HG02943 (cell line): ENCODE measurements around the gene ANKRD9.

Experiments
- ATAC-seq: cut with Tn5 transposase; IDR thresholded peaks from one replicate; pipeline ENCODE4 v1.9.1; 2021; ENCODE audit warnings: mild to moderate bottlenecking, low read depth, moderate library complexity; ENCODE audit not compliant: unreplicated experiment

The ANKRD9 gene

GRCh38 chr14:102500713-102501112 is 8.9 kb downstream of the ANKRD9 start:
- ATAC-seq: no peak

GRCh38 chr14:102500158-102500662 is 9.4 kb downstream of the ANKRD9 start:
- no peak for ATAC-seq

GRCh38 chr14:102499401-102500157 is 10.0 kb downstream of the ANKRD9 start:
- no peak for ATAC-seq

DNA sequence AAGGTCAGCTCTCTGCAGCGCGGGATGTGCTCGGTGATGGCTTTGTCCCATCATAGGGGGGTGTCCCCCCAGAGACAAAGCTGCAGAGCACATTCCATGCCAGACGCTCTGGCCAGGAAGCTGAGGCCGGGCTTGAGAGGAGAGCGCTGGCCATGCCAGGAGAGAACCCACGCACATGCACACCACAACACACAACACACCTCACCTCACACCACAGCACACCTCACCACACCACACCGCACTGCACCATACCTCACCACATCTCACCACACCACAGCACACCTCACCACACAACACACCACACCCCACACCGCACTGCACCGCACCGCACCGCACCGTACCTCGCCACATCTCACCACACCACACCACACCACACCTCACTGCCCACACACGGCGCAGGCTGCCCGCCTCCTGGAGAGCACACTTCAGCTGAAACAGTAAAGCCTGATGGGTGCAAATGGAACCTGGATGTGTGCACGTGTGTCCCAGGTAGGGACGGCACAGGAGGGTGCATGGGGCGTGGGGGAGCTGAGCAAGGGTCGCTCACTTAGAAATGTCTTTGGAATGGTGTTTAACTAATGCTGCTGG is 10.8 kb downstream of the ANKRD9 start:
- no peak for ATAC-seq

GRCh38 chr14:102497998-102498677 is 11.4 kb downstream of the ANKRD9 start:
- ATAC-seq: no peak

DNA sequence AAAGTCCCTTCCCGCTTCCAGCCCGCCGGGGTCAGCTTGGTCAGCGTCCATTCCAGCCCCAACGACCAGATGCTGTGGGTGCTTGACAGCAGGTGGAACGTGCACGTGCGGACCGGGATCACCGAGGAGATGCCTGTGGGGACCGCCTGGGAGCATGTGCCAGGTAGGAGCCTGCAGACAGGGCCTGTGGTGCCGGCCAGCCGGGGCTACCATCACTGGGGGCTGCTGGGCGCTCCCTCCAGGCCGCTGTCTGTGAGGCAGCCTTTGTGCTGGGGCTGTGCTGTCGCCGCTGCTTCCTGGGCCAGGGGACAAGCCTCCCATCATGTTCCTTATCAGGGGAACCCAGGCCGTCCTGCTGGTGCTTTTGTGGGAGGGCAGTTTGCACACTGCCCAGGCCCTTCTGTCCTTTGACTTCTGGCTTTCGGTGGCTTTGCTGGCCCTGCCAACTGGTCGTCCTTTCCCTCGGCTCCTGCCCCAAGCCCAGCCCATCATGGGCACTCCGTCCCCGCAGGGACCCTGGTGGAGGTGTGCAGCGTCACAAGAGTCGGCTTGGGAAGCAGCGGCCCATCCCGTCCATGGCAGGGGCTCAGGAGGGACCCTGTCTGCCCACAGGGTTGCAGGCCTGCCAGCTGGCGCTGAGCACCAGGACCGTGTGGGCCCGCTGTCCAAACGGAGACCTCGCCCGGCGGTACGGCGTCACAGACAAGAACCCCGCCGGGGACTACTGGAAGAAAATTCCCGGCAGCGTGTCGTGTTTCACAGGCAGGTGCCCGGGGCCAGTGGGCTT is 12.4 kb downstream of the ANKRD9 start:
- ATAC-seq: no peak

GRCh38 chr14:102496331-102496691 is 13.3 kb downstream of the ANKRD9 start:
- no peak for ATAC-seq

DNA sequence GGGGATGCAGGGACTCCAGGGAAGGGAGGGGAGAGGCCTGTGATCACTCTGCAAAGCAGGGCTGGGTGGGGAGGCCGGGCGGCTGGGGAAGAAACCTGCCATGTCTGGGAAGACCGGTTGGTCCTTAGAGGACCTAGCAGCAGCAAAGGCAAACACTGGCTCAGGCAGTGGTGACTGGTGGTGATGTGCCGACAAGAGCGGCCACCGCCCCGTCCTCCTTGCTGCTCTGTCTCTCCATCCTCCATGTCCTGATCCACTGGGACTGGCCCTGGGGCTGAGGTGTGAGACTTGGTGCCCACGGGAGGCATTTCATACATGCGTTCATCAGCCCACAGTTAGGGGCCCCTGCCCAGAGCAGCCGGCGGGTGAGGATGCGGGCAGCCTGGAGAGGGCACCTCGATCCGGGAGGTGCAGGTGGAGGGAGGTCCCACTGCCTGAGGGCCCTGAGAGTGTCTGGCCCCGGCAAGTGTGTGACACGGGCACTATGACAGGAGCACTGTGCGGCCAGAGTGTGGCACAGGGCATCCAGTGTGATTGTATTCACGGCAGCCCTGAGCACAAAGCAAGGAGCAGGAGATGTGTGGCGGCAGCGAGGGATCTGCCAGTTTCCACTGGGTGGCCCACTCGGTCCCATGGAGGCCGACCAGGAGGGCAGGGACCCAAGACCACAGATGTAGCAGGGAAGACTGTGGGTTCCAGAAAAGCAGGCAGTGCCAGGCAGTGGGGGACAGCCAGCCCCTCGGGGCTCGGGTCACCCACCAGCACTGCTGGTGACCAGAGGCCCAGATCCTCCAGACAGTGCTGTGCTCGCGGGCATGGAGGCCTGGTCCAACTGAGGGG is 13.9 kb downstream of the ANKRD9 start:
- no peak for ATAC-seq

DNA sequence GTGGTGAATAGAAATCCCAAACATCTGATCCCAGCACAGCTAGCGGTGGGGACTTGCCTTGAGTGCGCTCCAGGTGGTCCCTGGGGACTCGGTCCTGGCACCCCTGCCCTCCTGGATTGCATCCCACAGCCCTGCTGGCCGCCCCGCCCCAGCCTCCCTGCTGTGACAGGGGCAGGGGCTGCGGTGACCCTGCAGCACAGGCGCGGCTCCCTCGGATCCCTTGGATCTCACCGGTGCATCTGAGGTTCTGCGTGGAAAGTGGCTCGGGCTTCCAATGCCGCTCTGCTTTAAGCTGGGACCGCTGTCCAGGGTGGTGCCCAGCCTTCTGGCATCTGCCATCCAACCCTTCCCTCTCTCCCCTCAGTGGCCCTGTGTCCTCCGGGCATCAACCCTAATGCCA is 16.0 kb downstream of the ANKRD9 start:
- ATAC-seq: no peak

DNA sequence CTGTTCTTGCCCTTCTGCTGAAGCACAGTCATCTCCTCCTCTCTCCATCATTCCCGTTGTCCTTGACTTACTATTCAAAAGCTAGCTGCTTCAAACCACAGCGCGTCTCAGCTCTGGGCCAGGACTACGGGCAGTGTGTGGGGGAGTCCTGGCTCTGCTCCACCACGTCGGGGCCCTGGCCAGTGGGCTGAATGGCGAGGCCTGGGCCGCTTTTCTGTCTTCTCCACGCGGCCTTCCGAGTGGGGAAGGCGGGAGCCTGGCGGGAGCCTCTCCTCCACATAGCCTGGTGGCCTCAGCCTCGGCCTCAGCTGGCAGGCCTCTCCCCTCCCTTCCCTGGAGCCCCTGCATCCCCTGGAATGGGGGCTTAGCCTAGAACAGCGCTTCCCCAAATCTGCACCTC is 16.5 kb downstream of the ANKRD9 start:
- no peak for ATAC-seq

DNA sequence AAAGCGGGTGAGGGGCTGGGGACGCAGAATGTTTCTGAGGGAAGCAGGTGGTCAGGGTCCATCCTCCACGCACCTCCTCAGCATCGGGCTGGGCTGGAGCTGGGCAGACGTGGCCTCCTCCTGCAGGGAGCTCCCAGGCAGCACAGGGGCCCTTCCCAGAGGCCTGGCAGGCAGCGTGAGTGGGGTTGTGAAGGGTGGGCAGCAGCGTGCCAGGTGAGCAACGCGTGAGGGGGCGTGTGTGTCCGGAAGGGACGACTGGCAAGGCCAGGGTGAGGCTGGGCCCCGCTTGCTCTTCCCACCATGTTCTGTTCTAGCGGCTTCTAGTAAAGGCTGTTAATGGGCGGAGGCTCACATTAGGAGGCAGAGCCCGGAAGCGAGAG is 17.1 kb downstream of the ANKRD9 start:
- no peak for ATAC-seq

DNA sequence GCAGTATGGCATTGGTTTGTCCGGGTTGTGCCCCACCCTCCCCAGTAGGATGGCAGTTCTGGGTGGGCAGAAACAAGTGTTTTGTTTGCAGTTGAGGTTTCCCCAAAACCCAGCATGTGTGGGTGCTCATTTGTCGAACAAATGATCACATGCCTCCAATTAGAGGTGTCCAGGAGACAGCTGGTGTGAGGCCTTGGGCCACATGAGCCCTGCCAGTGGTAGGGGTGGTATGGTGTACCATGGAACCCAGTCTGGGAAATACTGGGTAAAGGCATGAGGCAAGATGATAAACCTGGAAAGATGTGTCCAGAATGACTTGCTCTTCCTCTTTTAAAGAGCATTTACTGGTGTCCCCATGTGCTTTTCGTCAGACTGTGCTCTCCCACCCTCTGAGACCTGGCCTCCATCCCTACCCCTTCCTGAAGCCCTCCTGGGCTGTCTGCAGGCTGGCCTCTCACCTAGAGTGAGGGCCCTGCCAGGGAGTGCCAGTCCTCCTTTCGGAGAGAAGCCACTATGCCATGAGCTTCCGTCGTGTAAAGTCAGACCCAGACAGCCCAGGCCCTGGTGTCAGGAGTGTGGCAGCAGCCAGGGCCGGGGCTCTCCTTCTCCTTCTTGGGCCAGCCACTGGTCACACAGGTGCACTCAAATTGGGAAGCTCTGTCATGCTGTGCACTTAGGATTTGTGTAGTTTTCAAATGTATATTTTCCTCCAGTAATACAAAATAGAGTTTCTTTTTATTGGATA is 17.6 kb downstream of the ANKRD9 start:
- ATAC-seq: no peak

- no peak for ATAC-seq
These were observed 18.2 kb downstream of the ANKRD9 start for GRCh38 chr14:102491366-102491765.

DNA sequence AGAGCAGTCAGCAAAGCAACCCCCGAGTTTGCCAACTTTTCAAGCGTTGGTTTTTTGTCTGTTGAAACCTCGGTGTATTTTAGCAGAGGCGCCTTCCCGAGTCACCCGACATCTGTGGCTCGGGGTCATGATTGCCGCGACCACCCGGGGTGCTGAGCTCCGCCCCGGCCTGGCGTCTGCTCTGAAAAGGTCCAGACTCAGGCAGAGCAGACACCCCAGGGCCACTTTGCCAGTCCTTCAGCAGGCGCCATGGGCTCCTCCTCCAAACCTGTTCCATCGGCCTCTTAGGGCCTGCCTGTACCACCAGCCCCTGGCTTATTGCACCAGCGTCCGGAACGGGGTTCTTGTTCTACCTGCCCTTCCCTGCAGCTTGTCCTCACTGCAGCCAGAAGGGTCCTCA is 19.1 kb downstream of the ANKRD9 start:
- ATAC-seq: no peak

GRCh38 chr14:102487204-102487577 is 22.4 kb downstream of the ANKRD9 start:
- no peak for ATAC-seq

DNA sequence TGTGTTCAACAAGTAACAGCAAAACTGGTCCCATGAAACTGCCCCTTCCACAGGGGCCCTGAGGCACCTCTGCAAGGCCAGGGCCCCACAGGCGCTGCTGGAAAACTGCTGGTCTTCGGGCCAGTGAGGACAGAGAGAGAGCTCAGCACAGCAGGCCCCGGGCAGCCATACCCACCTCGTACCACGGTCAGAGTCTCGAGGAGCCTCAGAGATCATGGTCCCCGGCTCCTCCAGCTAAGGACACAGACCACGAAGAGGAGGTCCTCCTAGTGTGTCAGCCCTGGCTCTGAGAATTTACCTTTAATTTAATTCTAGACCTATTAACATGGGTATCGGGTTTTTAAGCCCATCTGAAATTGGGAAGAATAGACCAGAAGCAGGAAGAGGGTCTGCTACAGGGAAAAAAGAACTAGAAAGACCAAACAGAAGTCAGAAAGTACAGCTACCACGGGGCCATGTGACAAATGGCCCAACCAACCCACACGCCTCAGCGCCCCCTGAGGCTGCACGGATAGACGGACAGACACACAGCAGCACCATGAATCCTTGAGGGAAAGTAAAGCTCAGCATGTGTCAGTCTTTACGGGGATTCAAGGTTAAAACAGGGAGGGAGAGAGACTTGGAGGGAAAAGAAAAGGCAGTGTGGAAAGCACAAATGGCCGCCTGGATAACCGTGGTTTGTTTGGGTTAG is 22.9 kb downstream of the ANKRD9 start:
- ATAC-seq: no peak

DNA sequence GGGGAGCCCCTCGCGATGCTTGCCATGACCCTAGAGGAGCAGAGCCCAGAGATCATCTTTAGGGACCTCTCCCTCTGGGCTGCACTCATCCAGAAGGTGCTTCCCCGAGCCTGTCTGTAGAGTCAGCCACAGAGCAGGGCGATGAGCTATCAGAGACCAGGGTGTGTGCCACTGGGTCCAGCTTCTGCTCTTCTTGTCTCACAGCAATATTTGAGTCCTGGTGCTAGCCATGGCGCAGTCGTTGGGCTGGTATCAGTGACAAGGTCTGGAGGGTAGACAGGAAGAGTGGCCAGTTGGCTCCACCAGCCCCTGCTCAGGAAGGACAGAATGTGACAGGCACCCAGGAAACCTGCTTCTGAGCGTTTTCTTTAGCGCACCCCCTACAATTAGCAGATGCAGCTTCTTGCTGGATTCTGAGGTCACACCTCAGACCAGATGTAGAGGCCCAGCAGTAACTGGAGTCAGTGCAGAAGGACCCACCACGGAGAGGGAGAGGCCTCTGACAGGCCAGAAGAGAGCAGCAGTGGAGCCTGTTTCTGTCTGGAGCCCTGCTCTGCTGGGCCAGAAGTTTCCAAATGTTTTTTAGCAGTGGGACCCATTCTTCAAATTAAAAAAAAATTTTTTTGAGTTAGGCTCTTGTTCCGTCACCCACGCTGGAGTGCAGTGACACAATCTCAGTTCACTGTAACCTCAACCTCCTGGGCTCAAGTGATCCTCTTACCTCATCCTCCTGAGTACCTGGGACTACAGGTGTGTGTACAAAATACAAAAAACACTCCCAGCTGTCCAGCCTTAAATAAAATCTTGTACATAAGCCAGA is 23.7 kb downstream of the ANKRD9 start:
- ATAC-seq: no peak

GRCh38 chr14:102484316-102484715 is 25.3 kb downstream of the ANKRD9 start:
- no peak for ATAC-seq
